Measurements from ENCODE around the gene ARHGAP44.

The ARHGAP44 gene

DNA sequence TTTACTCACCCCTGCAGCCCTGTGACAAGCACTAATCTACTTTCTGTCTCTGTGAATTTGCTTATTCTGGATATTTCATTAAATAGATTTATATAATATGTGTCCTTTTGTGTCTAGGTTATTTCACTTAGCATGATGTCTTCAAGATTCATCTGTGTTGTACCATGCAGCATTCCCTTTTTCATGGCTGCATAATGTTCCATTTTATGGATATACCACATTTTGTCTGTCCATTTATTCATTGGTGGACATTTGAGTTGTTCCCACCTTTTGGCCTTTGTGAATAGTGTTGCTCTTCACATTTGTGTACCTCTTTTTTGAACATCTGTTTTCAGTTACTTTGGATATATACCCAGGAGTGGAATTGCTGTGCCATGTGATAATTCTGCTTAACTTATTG lies 118.2 kb downstream of the ARHGAP44 start:
- DNase-seq (ENCODE audit: low spot score in 2 of 2): no peak
- Mint-ChIP-seq H3K9me3 (peaks cover 10% of the 10 kb centered on the region), H3K36me3 (no peaks in the 10 kb centered on the region), H3K27ac (no peak overlapping the region), H3K4me3 (no peak overlapping the region), H3K4me1 (no peaks in the 10 kb centered on the region)
- no peak for ATAC-seq

DNA sequence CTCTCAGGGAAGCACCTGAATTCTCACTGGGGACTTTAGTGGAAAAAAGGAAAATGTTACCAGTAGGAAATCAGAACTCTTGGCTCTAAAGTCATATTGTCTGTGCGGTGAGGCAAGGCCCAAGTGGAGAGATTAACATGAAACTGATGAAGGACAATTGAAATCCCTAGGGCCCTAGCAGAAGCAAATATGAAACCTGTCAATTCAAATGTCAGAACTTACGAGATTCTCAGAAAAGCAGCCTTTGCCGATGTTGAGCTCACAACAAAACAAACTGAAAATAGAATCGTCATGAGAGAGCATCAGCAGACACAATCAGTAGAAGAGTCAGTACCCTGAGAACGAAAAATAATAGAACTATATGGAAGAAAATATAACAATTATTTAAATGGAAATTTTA lies 119.7 kb downstream of the ARHGAP44 start:
- Mint-ChIP-seq H3K9me3 (peaks cover 10% of the 10 kb centered on the region), H3K36me3 (no peaks in the 10 kb centered on the region)

DNA sequence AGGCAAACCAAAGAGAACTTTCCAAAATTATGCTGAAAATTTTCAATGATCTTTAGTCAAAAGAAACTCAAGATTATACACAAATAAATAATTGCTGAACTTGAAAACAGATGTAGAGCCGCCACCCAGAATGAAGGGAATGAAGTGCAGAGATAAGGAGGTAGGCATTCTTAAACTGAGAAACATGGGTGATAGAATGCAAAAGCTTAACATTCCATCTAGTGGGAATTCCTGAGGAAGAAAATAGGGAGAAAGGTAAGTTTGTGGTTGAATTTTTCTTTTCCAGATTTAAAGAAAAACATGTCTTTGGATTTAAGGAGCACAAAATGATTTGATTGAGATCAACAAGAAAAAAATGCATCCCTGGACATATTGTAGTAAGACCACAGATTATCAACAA lies 120.2 kb downstream of the ARHGAP44 start:
- H3K9me3 Mint-ChIP-seq: peaks cover 10% of the 10 kb centered on the region
- ATAC-seq: no peak

More for the DNA sequence above, 119.7 kb downstream of the ARHGAP44 start:
- Mint-ChIP-seq H3K27ac (no peak overlapping the region), H3K4me1 (no peaks in the 10 kb centered on the region), H3K4me3 (no peak overlapping the region)
- no peak for DNase-seq (ENCODE audit: low spot score in 2 of 2)
- ATAC-seq: no peak

DNA sequence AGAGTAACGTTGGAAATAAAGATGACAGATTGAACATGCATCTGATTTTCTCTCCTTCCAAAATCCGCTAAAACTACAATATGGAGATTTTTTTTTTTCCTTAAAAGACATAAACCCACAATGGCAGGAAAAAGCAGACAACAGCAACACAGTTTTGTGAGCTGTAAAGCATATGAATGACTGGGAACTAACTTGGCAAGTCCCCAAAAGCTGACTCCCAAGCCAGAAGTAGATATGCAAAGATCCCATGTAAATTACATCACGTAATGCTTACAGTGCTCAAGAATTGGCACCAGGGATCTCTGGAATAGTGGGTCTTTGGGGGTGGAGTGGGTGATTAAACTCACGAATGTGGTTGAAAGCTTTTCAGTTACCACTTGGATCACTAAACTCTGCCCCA lies 121.9 kb downstream of the ARHGAP44 start:
- Mint-ChIP-seq H3K4me3 (no peak overlapping the region), H3K36me3 (no peaks in the 10 kb centered on the region), H3K27ac (no peak overlapping the region), H3K9me3 (peaks cover 10% of the 10 kb centered on the region), H3K4me1 (no peaks in the 10 kb centered on the region)
- ATAC-seq (no peak), DNase-seq (ENCODE audit: low spot score in 2 of 2) (no peak)

More for the DNA sequence above, 120.2 kb downstream of the ARHGAP44 start:
- Mint-ChIP-seq H3K36me3 (no peaks in the 10 kb centered on the region), H3K4me3 (no peak overlapping the region), H3K4me1 (no peaks in the 10 kb centered on the region), H3K27ac (no peak overlapping the region)
- no peak for DNase-seq (ENCODE audit: low spot score in 2 of 2)

DNA sequence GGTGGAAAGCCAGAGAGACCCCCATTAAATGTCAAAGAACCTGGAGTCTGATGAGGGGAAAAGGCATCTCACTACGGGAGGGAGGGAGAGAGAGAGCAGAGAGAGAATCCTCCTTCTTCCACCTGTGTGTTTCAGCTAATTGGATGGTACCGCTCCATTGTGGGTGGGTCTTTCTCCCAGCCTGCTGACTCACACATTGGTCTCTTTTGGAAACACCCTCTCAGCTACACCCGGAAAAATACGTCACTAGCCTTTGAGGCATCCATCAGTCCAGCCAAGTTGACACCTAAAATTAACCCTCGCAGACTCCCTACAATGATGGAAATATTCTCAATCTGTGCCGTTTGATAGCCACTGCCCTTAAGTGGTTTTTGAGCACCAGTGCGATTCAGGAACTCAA lies 128.1 kb downstream of the ARHGAP44 start:
- H3K9me3 Mint-ChIP-seq: no peaks in the 10 kb centered on the region
- DNase-seq (ENCODE audit: low spot score in 2 of 2) (no peak), ATAC-seq (no peak)
- H3K36me3 Mint-ChIP-seq: no peaks in the 10 kb centered on the region
- H3K27ac Mint-ChIP-seq: no peak overlapping the region
- no peaks in the 10 kb centered on the region for H3K4me1 Mint-ChIP-seq
- no peak overlapping the region for H3K4me3 Mint-ChIP-seq

DNA sequence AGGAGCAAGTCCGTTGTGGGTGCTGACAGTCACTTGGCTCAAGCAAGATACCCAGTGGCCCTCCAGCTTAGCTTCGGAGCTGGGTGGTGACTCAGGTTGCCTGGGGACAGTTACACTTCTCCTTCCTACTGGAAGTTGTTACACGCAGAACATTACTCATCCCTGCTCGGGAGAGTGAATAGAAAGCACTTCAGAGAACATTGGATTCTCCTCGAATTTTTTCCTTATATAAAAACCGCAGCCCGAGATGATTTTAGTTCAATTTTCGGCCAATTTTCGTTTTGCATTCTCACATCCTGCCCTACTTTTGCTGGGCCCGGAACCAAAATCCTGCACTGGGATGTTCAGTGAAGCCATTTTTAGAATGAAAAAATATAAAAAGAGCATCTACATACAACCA lies 128.8 kb downstream of the ARHGAP44 start:
- Mint-ChIP-seq H3K4me3 (no peak overlapping the region), H3K9me3 (no peaks in the 10 kb centered on the region), H3K36me3 (no peaks in the 10 kb centered on the region), H3K27ac (no peak overlapping the region), H3K4me1 (no peaks in the 10 kb centered on the region)
- ATAC-seq: no peak
- DNase-seq (ENCODE audit: low spot score in 2 of 2): no peak

DNA sequence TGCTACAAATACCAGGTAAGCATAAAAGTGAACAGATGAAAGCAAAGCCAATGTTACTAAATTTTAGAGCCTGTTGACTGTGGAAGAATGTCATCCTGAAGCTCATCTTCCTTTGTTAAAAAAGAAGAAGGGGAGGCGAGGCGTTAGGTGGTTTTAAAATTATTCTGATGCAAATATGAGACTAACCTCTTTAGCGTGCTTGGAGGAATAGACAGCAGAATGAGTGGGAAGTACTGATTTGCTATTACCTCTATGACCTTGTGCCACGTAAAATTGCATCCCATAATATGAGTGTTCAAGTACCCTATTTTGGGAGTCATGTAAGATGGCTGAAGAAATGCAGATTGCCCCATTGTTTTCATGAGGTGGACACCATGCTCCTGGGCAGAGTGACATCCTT lies 132.8 kb downstream of the ARHGAP44 start:
- no peaks in the 10 kb centered on the region for H3K9me3 Mint-ChIP-seq
- DNase-seq (ENCODE audit: low spot score in 2 of 2) (no peak), ATAC-seq (no peak)
- H3K36me3 Mint-ChIP-seq: no peaks in the 10 kb centered on the region
- no peaks in the 10 kb centered on the region for H3K4me1 Mint-ChIP-seq
- no peak overlapping the region for H3K27ac Mint-ChIP-seq
- no peak overlapping the region for H3K4me3 Mint-ChIP-seq

DNA sequence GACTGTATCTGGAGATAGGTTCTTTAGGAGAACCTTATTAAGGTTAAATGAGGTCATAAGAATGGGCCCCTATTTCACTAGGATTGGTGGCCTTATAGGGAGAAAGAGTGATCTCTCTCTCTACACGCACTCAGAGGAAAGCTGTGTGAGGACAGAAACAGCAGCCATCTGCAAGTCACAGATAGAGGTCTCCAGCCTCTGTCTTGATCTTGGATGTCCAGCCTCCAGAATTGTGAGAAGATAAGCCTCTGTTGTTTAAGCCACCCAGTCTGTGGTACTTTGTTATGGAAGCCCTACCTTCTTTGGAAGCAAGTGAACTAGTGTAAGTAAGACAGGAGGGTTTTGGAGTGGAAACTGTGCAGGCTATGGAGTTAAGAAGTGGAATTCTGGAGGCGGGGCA lies 135.3 kb downstream of the ARHGAP44 start:
- DNase-seq (ENCODE audit: low spot score in 2 of 2): no peak
- ATAC-seq: no peak
- H3K9me3 Mint-ChIP-seq: no peaks in the 10 kb centered on the region
- H3K4me3 Mint-ChIP-seq: no peak overlapping the region
- H3K27ac Mint-ChIP-seq: no peak overlapping the region
- no peaks in the 10 kb centered on the region for H3K4me1 Mint-ChIP-seq
- H3K36me3 Mint-ChIP-seq: no peaks in the 10 kb centered on the region

DNA sequence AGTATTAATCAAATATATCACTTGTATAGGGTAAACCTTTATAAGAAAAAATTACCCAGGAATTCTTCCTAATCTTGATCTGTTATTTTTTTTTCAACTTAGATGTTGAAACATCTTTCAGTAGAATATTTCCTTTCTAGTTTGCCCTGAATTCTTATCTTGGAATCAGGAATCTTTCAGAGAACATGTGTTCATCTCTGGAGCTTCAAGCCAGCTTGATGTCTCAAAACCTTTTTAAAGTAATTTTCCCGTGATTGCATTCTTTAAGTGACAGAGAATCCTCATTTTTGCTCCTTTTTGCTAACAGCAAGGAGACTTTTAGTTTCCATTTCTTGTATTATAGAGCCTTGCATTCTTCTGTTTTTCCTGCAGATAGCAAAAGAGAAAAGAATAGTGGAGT lies 137.7 kb downstream of the ARHGAP44 start:
- H3K4me3 Mint-ChIP-seq: no peak overlapping the region
- no peak for ATAC-seq
- no peaks in the 10 kb centered on the region for H3K4me1 Mint-ChIP-seq
- no peak for DNase-seq (ENCODE audit: low spot score in 2 of 2)
- H3K9me3 Mint-ChIP-seq: no peaks in the 10 kb centered on the region
- no peak overlapping the region for H3K27ac Mint-ChIP-seq
- no peaks in the 10 kb centered on the region for H3K36me3 Mint-ChIP-seq

DNA sequence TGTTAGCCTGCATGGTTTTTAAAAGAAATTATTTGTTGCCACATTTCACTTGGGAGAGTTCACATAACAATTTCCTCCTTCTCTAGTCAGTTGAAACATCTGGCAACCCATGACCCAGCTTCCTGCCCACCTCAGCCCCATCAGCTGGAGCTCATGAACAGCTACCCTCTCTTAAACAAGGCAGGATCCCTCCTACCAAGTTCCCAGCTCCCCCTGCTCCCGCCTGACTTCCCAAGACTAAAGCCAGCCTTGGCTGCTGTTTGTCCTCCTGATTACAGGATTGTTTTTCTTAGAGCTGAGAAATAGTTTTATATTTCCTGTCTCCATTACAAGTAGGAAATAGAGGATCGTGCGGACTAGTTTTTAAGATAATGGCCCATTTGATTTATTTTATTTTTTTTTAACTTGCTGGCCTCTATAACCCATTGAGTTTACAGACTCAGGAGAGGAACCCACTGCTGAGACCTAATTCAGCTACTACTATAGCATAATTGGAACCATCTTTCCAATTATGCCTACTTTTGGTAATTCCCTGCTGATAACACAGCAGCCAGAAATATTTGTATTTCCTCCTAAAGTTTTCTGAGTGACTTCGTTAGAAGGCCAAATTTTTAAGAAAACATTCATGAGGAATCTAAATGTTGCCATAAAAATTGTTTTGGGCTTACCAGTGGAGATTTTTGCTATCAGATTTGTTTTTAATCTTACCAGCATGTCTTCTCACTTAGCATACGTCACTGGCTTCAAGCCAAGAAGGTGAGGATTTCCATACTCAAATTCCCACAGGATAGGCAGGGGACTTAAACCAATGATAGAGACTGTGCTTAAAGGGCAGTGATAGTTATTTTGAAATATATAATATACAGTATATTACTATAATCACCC lies 138.5 kb downstream of the ARHGAP44 start:
- ATAC-seq (no peak), DNase-seq (ENCODE audit: low spot score in 2 of 2) (no peak)
- Mint-ChIP-seq H3K9me3 (no peaks in the 10 kb centered on the region), H3K4me1 (no peaks in the 10 kb centered on the region), H3K36me3 (no peaks in the 10 kb centered on the region), H3K27ac (no peak overlapping the region), H3K4me3 (no peak overlapping the region)

DNA sequence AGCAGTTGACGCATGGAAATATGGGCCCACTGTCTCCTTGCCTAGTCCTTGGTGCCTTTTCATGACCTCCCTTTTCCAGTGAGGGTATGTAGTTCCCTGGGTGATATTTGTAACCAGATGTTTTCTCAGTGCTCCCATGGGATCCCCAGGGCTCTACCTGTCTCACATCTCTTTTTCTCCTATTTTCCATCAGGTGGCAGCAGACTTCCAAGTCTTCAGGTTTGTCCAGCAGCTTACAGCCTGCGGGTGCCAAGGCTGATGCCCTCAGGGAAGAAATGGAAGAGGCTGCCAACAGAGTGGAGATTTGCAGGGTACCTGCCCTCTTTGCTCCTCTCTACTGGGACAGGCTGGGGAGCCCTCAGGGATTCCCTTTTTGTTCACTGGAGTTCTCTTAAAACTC lies 139.4 kb downstream of the ARHGAP44 start:
- DNase-seq (ENCODE audit: low spot score in 2 of 2) (no peak), ATAC-seq (no peak)
- Mint-ChIP-seq H3K4me3 (no peak overlapping the region), H3K36me3 (no peaks in the 10 kb centered on the region), H3K4me1 (no peaks in the 10 kb centered on the region), H3K27ac (no peak overlapping the region), H3K9me3 (no peaks in the 10 kb centered on the region)

DNA sequence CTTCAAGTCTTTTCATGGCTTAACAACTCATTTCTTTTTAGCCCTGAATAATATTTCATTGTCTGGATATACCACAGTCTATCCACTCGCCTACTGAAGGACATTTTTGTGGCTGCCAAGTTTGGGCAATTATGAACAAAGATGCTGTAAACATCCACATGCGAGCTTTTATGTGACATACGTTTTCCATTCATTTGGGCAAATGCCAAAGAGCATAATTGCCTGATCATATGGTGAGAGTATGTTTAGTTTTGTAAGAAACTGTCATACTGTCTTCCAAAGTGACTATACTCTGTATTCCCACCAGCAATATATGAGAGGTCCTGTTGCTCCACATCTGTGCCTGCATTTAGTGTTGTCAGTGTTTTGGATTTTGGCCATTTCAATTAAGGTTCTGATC lies 147.2 kb downstream of the ARHGAP44 start:
- ATAC-seq (no peak), DNase-seq (ENCODE audit: low spot score in 2 of 2) (no peak)
- no peaks in the 10 kb centered on the region for H3K9me3 Mint-ChIP-seq
- no peak overlapping the region for H3K4me3 Mint-ChIP-seq
- no peak overlapping the region for H3K27ac Mint-ChIP-seq
- H3K36me3 Mint-ChIP-seq: no peaks in the 10 kb centered on the region
- H3K4me1 Mint-ChIP-seq: no peaks in the 10 kb centered on the region

DNA sequence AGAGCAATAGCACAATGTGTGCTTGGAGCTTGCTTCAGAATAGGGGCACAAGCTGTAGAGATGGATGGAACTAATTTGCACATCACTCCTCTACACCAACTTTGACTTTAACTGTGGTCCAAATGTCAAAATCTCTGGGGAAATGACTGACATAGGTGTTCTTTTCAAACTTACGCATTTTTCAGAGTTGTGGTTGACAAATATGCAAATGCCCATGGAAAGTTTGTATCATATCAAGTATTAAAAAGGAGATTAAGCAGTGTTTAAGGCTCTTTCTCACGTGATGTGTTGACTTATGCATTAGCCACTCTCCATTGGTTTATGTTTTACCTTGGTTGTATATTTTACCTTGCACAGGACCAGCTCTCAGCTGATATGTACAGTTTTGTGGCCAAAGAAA lies 151.4 kb downstream of the ARHGAP44 start:
- H3K4me1 Mint-ChIP-seq: no peaks in the 10 kb centered on the region
- no peak for DNase-seq (ENCODE audit: low spot score in 2 of 2)
- no peak for ATAC-seq
- no peaks in the 10 kb centered on the region for H3K9me3 Mint-ChIP-seq
- no peaks in the 10 kb centered on the region for H3K36me3 Mint-ChIP-seq
- no peak overlapping the region for H3K4me3 Mint-ChIP-seq
- no peak overlapping the region for H3K27ac Mint-ChIP-seq

DNA sequence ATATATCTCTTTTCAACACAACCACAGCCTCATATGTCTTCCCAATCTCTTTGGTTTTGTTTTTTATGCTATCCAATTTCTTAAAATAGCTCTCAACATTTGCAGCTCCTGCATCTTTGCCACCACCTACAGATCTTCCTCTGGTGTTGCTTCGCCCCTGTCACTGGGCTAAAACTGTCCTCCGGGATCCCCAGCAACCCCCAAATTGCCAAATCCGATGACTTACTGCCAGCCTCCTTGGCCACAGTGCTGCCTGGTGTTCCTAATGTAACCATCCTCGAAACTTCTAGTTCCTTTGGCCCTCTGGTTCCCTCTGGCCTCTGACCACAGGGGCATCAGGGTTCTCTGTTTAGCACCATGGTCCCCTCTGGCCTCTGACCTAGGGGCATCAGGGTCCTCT lies 157.7 kb downstream of the ARHGAP44 start:
- H3K9me3 Mint-ChIP-seq: no peaks in the 10 kb centered on the region
- no peak for DNase-seq (ENCODE audit: low spot score in 2 of 2)

DNA sequence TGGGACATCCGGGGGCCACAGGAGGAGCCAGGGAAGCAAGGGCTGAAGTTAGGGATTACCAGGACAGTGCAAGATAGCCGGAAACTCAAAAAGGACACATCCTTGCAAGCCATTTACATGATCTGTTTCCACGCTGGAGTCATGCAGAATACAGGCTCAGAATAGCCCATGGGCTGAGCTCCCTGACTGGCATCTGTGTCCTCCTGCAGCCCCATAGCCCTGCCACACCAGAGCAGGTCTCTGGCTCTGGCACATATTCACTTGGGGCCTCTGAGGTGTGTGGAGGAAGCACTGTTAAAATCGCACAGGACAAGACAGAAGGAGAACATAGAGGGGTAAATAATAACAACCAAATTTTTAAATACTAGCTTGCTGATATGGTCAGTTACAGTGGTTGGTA lies 162.7 kb downstream of the ARHGAP44 start:
- Mint-ChIP-seq H3K4me1 (no peaks in the 10 kb centered on the region), H3K4me3 (no peak overlapping the region), H3K36me3 (no peaks in the 10 kb centered on the region), H3K27ac (no peak overlapping the region), H3K9me3 (no peaks in the 10 kb centered on the region)
- ATAC-seq: no peak
- no peak for DNase-seq (ENCODE audit: low spot score in 2 of 2)

More for the DNA sequence above, 157.7 kb downstream of the ARHGAP44 start:
- H3K4me1 Mint-ChIP-seq: no peaks in the 10 kb centered on the region
- no peaks in the 10 kb centered on the region for H3K36me3 Mint-ChIP-seq
- ATAC-seq: no peak
- H3K4me3 Mint-ChIP-seq: no peak overlapping the region
- no peak overlapping the region for H3K27ac Mint-ChIP-seq

DNA sequence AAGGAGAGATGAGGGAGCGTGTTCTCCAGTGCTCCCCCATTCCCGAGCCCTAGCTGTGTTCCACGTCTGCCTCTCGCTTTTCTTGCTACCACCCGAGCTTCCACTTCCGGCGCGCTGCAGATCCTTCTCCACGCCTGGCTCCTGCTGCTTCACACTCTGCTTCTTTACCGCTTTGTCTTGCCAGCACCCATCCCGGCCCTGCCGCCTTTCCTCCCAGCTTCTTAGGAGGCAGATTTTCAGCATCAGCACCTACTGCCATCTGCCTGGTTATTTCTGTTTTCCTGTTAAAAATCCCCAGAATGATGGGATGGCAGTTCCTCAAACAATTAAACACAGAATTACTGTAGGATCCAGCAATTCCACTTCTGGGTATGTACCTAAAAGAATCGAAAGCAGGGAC lies 163.9 kb downstream of the ARHGAP44 start:
- Mint-ChIP-seq H3K27ac (no peak overlapping the region), H3K9me3 (no peaks in the 10 kb centered on the region), H3K4me3 (no peak overlapping the region), H3K36me3 (no peaks in the 10 kb centered on the region), H3K4me1 (no peaks in the 10 kb centered on the region)
- DNase-seq (ENCODE audit: low spot score in 2 of 2): no peak
- no peak for ATAC-seq

Measured in stimulated activated effector memory CD8-positive, alpha-beta T cell treated with anti-CD3 and anti-CD28 coated beads, Interleukin-12 subunit alpha, Interleukin-12 subunit beta, amount 100 ng/mL, for 72 hours (primary cell).